Activated T-cell treated with anti-CD3 and anti-CD28 coated beads, Interleukin-2, amount 50 U/mL, for 4 hours (primary cell): ENCODE measurements around the gene CKAP2L. TPM values are rescaled to one million over a fixed set of nuclear protein-coding genes. Genes with fewer than 3 reads are reported as not detected.
A peak's percentile ranks its signal among the peaks of the same experiment; 100 is the strongest.

ENCODE experiments used
- ATAC-seq, 2 donors: fragments of 200-7000 bp; cut with Tn5 transposase; one replicate each; pipeline ENCODE4 v1.10.0; 2021
- DNase-seq: peaks from one replicate; pipeline ENCODE4 v3.0.0-alpha.2; 2020
- H3K27me3 Mint-ChIP-seq: one replicate; pipeline ENCODE4 v1.8.0; 2021; ENCODE audit warnings: low read depth, mixed read lengths
- H3K36me3 Mint-ChIP-seq: one replicate; pipeline ENCODE4 v1.8.0; 2022; ENCODE audit warnings: mixed read lengths; ENCODE audit not compliant: insufficient read depth
- H3K4me1 Mint-ChIP-seq: one replicate; pipeline ENCODE4 v1.8.0; 2021; ENCODE audit warnings: low read depth, mixed read lengths
- H3K4me3 Mint-ChIP-seq: one replicate; pipeline ENCODE4 v1.8.0; 2021; ENCODE audit warnings: mild to moderate bottlenecking, moderate library complexity, mixed read lengths
- H3K9me3 Mint-ChIP-seq: one replicate; pipeline ENCODE4 v1.8.0; 2021; ENCODE audit warnings: mixed read lengths
- total RNA-seq, 3 donors: library from RNA; stranded (reverse); gene quantifications; one replicate each; pipeline ENCODE4 v1.2.1, GENCODE V29; 2021

The CKAP2L gene
- total RNA-seq, 3 donors from 2014 or later, result 2.7 to 4.1 (median 3.2) TPM

- ATAC-seq, result no peak
- no peak for DNase-seq
- no peak overlapping the region for H3K4me3 Mint-ChIP-seq
- H3K9me3 Mint-ChIP-seq, result no peaks in the 10 kb centered on the region
- H3K4me1 Mint-ChIP-seq, result peaks cover 4% of the 10 kb centered on the region
- no peaks in the 10 kb centered on the region for H3K36me3 Mint-ChIP-seq
- H3K27me3 Mint-ChIP-seq, result peaks cover 4% of the 10 kb centered on the region
Measured at GRCh38 chr2:112731479-112731878, 32.9 kb downstream of the CKAP2L start.

- Mint-ChIP-seq H3K9me3 (no peaks in the 10 kb centered on the region), H3K36me3 (no peaks in the 10 kb centered on the region), H3K4me3 (no peak overlapping the region), H3K27me3 (peaks cover 4% of the 10 kb centered on the region), H3K4me1 (peaks cover 5% of the 10 kb centered on the region)
- no peak for ATAC-seq
- DNase-seq, result no peak
Measured at GRCh38 chr2:112730791-112731190, 33.6 kb downstream of the CKAP2L start.

GRCh38 chr2:112730216-112730615 lies 34.2 kb downstream of the CKAP2L start:
- H3K4me1 Mint-ChIP-seq, result peaks cover 5% of the 10 kb centered on the region
- H3K36me3 Mint-ChIP-seq, result no peaks in the 10 kb centered on the region
- no peaks in the 10 kb centered on the region for H3K9me3 Mint-ChIP-seq
- peaks cover 4% of the 10 kb centered on the region for H3K27me3 Mint-ChIP-seq
- ATAC-seq, result no peak
- no peak for DNase-seq
- H3K4me3 Mint-ChIP-seq, result no peak overlapping the region

- no peak for DNase-seq
- Mint-ChIP-seq H3K4me3 (no peak overlapping the region), H3K27me3 (peaks cover 4% of the 10 kb centered on the region), H3K4me1 (peaks cover 5% of the 10 kb centered on the region), H3K36me3 (no peaks in the 10 kb centered on the region), H3K9me3 (no peaks in the 10 kb centered on the region)
- no peak for ATAC-seq
Measured at GRCh38 chr2:112728378-112729175, 35.8 kb downstream of the CKAP2L start.

GRCh38 chr2:112728029-112728362 lies 36.4 kb downstream of the CKAP2L start:
- H3K27me3 Mint-ChIP-seq, result peaks cover 4% of the 10 kb centered on the region
- no peaks in the 10 kb centered on the region for H3K9me3 Mint-ChIP-seq
- ATAC-seq (no peak), DNase-seq (no peak)
- H3K4me1 Mint-ChIP-seq, result peaks cover 5% of the 10 kb centered on the region
- H3K4me3 Mint-ChIP-seq, result no peak overlapping the region
- no peaks in the 10 kb centered on the region for H3K36me3 Mint-ChIP-seq

GRCh38 chr2:112727276-112728028 lies 37.0 kb downstream of the CKAP2L start:
- H3K4me3 Mint-ChIP-seq, result no peak overlapping the region
- ATAC-seq, result no peak
- DNase-seq, result no peak
- H3K27me3 Mint-ChIP-seq, result peaks cover 4% of the 10 kb centered on the region
- H3K9me3 Mint-ChIP-seq, result no peaks in the 10 kb centered on the region
- H3K36me3 Mint-ChIP-seq, result no peaks in the 10 kb centered on the region
- peaks cover 5% of the 10 kb centered on the region for H3K4me1 Mint-ChIP-seq

GRCh38 chr2:112726487-112727190 lies 37.8 kb downstream of the CKAP2L start:
- H3K9me3 Mint-ChIP-seq, result no peaks in the 10 kb centered on the region
- peaks cover 5% of the 10 kb centered on the region for H3K4me1 Mint-ChIP-seq
- peaks cover 4% of the 10 kb centered on the region for H3K27me3 Mint-ChIP-seq
- DNase-seq, result peak; percentile 86
- ATAC-seq, result peak; percentile 97
- H3K4me3 Mint-ChIP-seq, result no peak overlapping the region
- no peaks in the 10 kb centered on the region for H3K36me3 Mint-ChIP-seq

GRCh38 chr2:112725545-112726457 lies 38.6 kb downstream of the CKAP2L start:
- H3K4me3 Mint-ChIP-seq, result no peak overlapping the region
- H3K36me3 Mint-ChIP-seq, result no peaks in the 10 kb centered on the region
- no peak for ATAC-seq
- H3K4me1 Mint-ChIP-seq, result peaks cover 5% of the 10 kb centered on the region
- DNase-seq, result no peak
- H3K27me3 Mint-ChIP-seq, result peaks cover 4% of the 10 kb centered on the region
- H3K9me3 Mint-ChIP-seq, result no peaks in the 10 kb centered on the region

- no peak for ATAC-seq
- no peak for DNase-seq
- Mint-ChIP-seq H3K36me3 (no peaks in the 10 kb centered on the region), H3K9me3 (no peaks in the 10 kb centered on the region), H3K4me1 (peaks cover 5% of the 10 kb centered on the region), H3K4me3 (no peak overlapping the region), H3K27me3 (peaks cover 4% of the 10 kb centered on the region)
Measured at GRCh38 chr2:112724591-112725525, 39.6 kb downstream of the CKAP2L start.

- Mint-ChIP-seq H3K9me3 (no peaks in the 10 kb centered on the region), H3K4me1 (peaks cover 5% of the 10 kb centered on the region), H3K4me3 (no peak overlapping the region), H3K27me3 (peaks cover 4% of the 10 kb centered on the region), H3K36me3 (no peaks in the 10 kb centered on the region)
- no peak for DNase-seq
- ATAC-seq, result no peak
Measured at GRCh38 chr2:112723995-112724394, 40.4 kb downstream of the CKAP2L start.

- Mint-ChIP-seq H3K36me3 (no peaks in the 10 kb centered on the region), H3K27me3 (peaks cover 4% of the 10 kb centered on the region), H3K4me3 (no peak overlapping the region), H3K9me3 (no peaks in the 10 kb centered on the region), H3K4me1 (peaks cover 5% of the 10 kb centered on the region)
- DNase-seq (no peak), ATAC-seq (no peak)
Measured at GRCh38 chr2:112723547-112723940, 40.9 kb downstream of the CKAP2L start.

GRCh38 chr2:112722816-112723546 lies 41.4 kb downstream of the CKAP2L start:
- Mint-ChIP-seq H3K9me3 (no peaks in the 10 kb centered on the region), H3K4me1 (peaks cover 5% of the 10 kb centered on the region), H3K27me3 (peaks cover 4% of the 10 kb centered on the region), H3K4me3 (no peak overlapping the region), H3K36me3 (no peaks in the 10 kb centered on the region)
- ATAC-seq (no peak), DNase-seq (no peak)
